Endodermal cell (in vitro differentiated cells): Measurements from ENCODE around the gene DNTT. TPM values are rescaled to one million over a fixed set of nuclear protein-coding genes. Genes with fewer than 3 reads are reported as not detected.

Experiments used
- DNase-seq: peaks from one replicate; pipeline ENCODE4 v3.0.0-alpha.2; 2017
- H3K27ac ChIP-seq: 2 replicates; pipeline ENCODE4 v1.5.1; 2013; ENCODE audit warnings: mild to moderate bottlenecking, low read depth, low read length, moderate library complexity
- H3K27me3 ChIP-seq: 2 replicates; pipeline ENCODE4 v1.6.1; 2013; ENCODE audit warnings: mild to moderate bottlenecking, low read length, moderate library complexity; ENCODE audit not compliant: insufficient read depth, control insufficient read depth, poor library complexity, severe bottlenecking
- H3K36me3 ChIP-seq: 2 replicates; pipeline ENCODE4 v1.7.0; 2013; ENCODE audit warnings: mild to moderate bottlenecking, low read length, moderate library complexity; ENCODE audit not compliant: control insufficient read depth, insufficient read depth
- H3K4me1 ChIP-seq: one replicate; pipeline ENCODE4 v1.7.0; 2013; ENCODE audit warnings: low read length; ENCODE audit not compliant: control insufficient read depth, insufficient read depth
- H3K4me3 ChIP-seq: 2 replicates; pipeline ENCODE4 v1.5.1; 2013; ENCODE audit warnings: mild to moderate bottlenecking, low read length, moderate library complexity
- H3K9ac ChIP-seq: 2 replicates; pipeline ENCODE4 v1.6.1; 2013; ENCODE audit warnings: mild to moderate bottlenecking, low read length, moderate library complexity; ENCODE audit not compliant: poor library complexity, severe bottlenecking; ENCODE audit errors: extremely low read depth
- H3K9me3 ChIP-seq: 2 replicates; pipeline ENCODE4 v1.6.1; 2013; ENCODE audit warnings: mild to moderate bottlenecking, low read length, moderate library complexity; ENCODE audit not compliant: control insufficient read depth
- H3K27ac Mint-ChIP-seq: 2 replicates; pipeline ENCODE4 v1.8.0; 2020; ENCODE audit warnings: mixed read lengths
- H3K27me3 Mint-ChIP-seq: 2 replicates; pipeline ENCODE4 v1.8.0; 2021; ENCODE audit warnings: mild to moderate bottlenecking, mixed read lengths; ENCODE audit not compliant: insufficient read depth
- H3K36me3 Mint-ChIP-seq: 2 replicates; pipeline ENCODE4 v1.8.0; 2020; ENCODE audit warnings: low read depth, mixed read lengths
- H3K4me1 Mint-ChIP-seq: 2 replicates; pipeline ENCODE4 v1.8.0; 2020; ENCODE audit warnings: mixed read lengths
- H3K4me3 Mint-ChIP-seq: 2 replicates; pipeline ENCODE4 v1.8.0; 2020; ENCODE audit warnings: mild to moderate bottlenecking, moderate library complexity, mixed read lengths
- H3K9me3 Mint-ChIP-seq: 2 replicates; pipeline ENCODE4 v1.8.0; 2020; ENCODE audit warnings: mild to moderate bottlenecking, mixed read lengths
- CTCF ChIP-seq: fragments of 200-600 bp; sonication (generic); conservative IDR thresholded peaks from 2 replicates; pipeline ENCODE4 v1.5.0; 2021; ENCODE audit warnings: antibody characterized with exemption, mild to moderate bottlenecking
- WGBS, 2 experiments: methylation state at CpG; one replicate each; pipeline versions ENCODE4 v1.1.5 to v1.1.7; 2013; ENCODE audit warnings: missing lambda C conversion rate in 2 of 2, mixed read lengths in 1 of 2; ENCODE audit not compliant: insufficient coverage in 1 of 2, insufficient read length in 1 of 2; 5-methylcytosine and 5-hydroxymethylcytosine counted together
- total RNA-seq, 2 donors: library from RNA; stranded (reverse); fragmentation: NEBNext Ultra II Directional in 1 of 2; extraction: Animal tissue kit (Norgen Biotek cat#: 25700) in 1 of 2; gene quantifications; 2 replicates in 1 of 2; 3 replicates in 1 of 2; pipeline ENCODE4 v1.2.1, GENCODE V29; 2021

Gene DNTT
- total RNA-seq, 2 donors from 2014 or later = not detected

GRCh38 chr10:96287392-96288105 is 16.7 kb upstream of the DNTT start:
- no peaks in the 10 kb centered on the region for H3K9me3 ChIP-seq
- WGBS, 2 experiments = 72 to 83% methylated on average over 5 to 6 of the region's 6 CpGs
- Mint-ChIP-seq H3K9me3 (no peaks in the 10 kb centered on the region), H3K27ac (no peak overlapping the region), H3K36me3 (no peaks in the 10 kb centered on the region), H3K4me1 (peaks cover 3% of the 10 kb centered on the region), H3K4me3 (no peak overlapping the region), H3K27me3 (no peaks in the 10 kb centered on the region)
- no peak overlapping the region for H3K27ac ChIP-seq
- DNase-seq = no peak
- H3K4me3 ChIP-seq = no peak overlapping the region
- no peak overlapping the region for H3K9ac ChIP-seq
- H3K36me3 ChIP-seq = no peaks in the 10 kb centered on the region
- no peaks in the 10 kb centered on the region for H3K4me1 ChIP-seq
- no peaks in the 10 kb centered on the region for H3K27me3 ChIP-seq
- no peak for TF ChIP-seq CTCF

DNA sequence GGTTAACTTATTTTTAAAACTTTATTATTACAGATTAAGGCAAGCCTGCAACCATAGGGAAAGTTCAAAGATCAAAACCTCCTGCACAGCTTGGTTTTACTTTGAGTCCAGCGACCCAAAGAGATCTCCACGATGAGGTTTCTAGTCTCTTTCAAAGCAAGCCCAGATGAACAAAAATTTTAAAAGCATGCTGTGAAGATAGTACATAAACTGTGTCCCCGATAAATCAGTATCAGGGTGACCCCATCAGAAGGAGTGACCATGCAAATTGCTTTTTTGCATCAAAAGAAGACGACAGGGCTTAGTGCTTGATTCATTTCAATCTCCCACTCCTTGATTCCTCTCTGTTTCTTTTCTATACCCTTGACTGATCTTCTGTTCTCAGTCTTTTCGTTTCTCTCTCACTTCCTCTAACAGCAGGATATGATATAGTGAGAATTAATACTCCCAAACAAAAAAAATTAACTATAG is 16.0 kb upstream of the DNTT start:
- H3K9me3 ChIP-seq = no peaks in the 10 kb centered on the region
- H3K27me3 ChIP-seq = no peaks in the 10 kb centered on the region

GRCh38 chr10:96289218-96289910 is 14.9 kb upstream of the DNTT start:
- H3K9me3 ChIP-seq = no peaks in the 10 kb centered on the region
- no peak overlapping the region for H3K27ac Mint-ChIP-seq

More for the DNA sequence above, 16.0 kb upstream of the DNTT start:
- no peak overlapping the region for H3K4me3 Mint-ChIP-seq
- no peak for DNase-seq
- no peaks in the 10 kb centered on the region for H3K36me3 Mint-ChIP-seq
- no peaks in the 10 kb centered on the region for H3K4me1 ChIP-seq
- no peaks in the 10 kb centered on the region for H3K27me3 Mint-ChIP-seq
- H3K4me3 ChIP-seq = no peak overlapping the region
- H3K27ac ChIP-seq = no peak overlapping the region
- WGBS, 2 experiments = 70 to 79% methylated on average over 3 to 4 of the region's 5 CpGs
- no peak for TF ChIP-seq CTCF
- H3K4me1 Mint-ChIP-seq = peaks cover 3% of the 10 kb centered on the region
- no peak overlapping the region for H3K27ac Mint-ChIP-seq
- no peaks in the 10 kb centered on the region for H3K36me3 ChIP-seq
- H3K9ac ChIP-seq = no peak overlapping the region
- H3K9me3 Mint-ChIP-seq = no peaks in the 10 kb centered on the region

More at GRCh38 chr10:96289218-96289910, 14.9 kb upstream of the DNTT start:
- no peaks in the 10 kb centered on the region for H3K36me3 ChIP-seq
- no peaks in the 10 kb centered on the region for H3K9me3 Mint-ChIP-seq
- H3K27me3 Mint-ChIP-seq = no peaks in the 10 kb centered on the region
- no peak for DNase-seq
- no peak overlapping the region for H3K4me3 ChIP-seq
- H3K9ac ChIP-seq = no peak overlapping the region
- 95% methylated on average over 9 of the region's 9 CpGs; no CpG with 5 or more reads in 1 of the 2 experiments for WGBS, 2 experiments
- H3K4me3 Mint-ChIP-seq = no peak overlapping the region
- H3K27me3 ChIP-seq = peaks cover 6% of the 10 kb centered on the region
- TF ChIP-seq CTCF = no peak
- H3K4me1 Mint-ChIP-seq = peaks cover 5% of the 10 kb centered on the region
- no peak overlapping the region for H3K27ac ChIP-seq
- no peaks in the 10 kb centered on the region for H3K36me3 Mint-ChIP-seq
- H3K4me1 ChIP-seq = no peaks in the 10 kb centered on the region
